HL-60 (cell line): ENCODE data around the gene LEF1.

Experiments
- DNase-seq, 2 experiments: peaks; one replicate each; pipeline ENCODE4 v3.0.0-alpha.2; 2010 to 2020; ENCODE audit warnings: low read depth in 1 of 2, low spot score in 1 of 2
- H3K27ac ChIP-seq: fragments of 250-450 bp; sonication (Bioruptor Pico); replicated peaks from 2 replicates; pipeline ENCODE4 v1.5.1; 2020; ENCODE audit warnings: mild to moderate bottlenecking, moderate library complexity
- H3K27me3 ChIP-seq: fragments of 250-450 bp; sonication (Bioruptor Pico); 2 replicates; pipeline ENCODE4 v1.5.1; 2021; ENCODE audit warnings: mild to moderate bottlenecking, moderate library complexity; ENCODE audit not compliant: insufficient read depth, poor library complexity, severe bottlenecking
- H3K4me3 ChIP-seq: replicated peaks from 2 replicates; pipeline ENCODE4 v1.5.1; 2011; ENCODE audit warnings: mild to moderate bottlenecking, control low read depth, low read length; ENCODE audit not compliant: insufficient read depth
- CTCF ChIP-seq: IDR thresholded peaks from one replicate; pipeline ENCODE4 v1.5.1; 2011; ENCODE audit warnings: low read length, control low read depth, inconsistent platforms; ENCODE audit not compliant: insufficient read depth
- GABPA ChIP-seq: IDR thresholded peaks from 2 replicates; pipeline ENCODE4 v1.6.1; 2012; ENCODE audit warnings: low read depth
- POLR2AphosphoS5 ChIP-seq: IDR thresholded peaks from 2 replicates; pipeline ENCODE4 v1.6.1; 2012; ENCODE audit warnings: low read depth
- REST ChIP-seq: IDR thresholded peaks from 2 replicates; pipeline ENCODE4 v1.6.1; 2012; ENCODE audit warnings: low read depth; ENCODE audit not compliant: insufficient replicate concordance
- SPI1 ChIP-seq: IDR thresholded peaks from 2 replicates; pipeline ENCODE4 v1.6.1; 2012; ENCODE audit warnings: low read depth, mild to moderate bottlenecking, borderline replicate concordance

LEF1 gene

DNA sequence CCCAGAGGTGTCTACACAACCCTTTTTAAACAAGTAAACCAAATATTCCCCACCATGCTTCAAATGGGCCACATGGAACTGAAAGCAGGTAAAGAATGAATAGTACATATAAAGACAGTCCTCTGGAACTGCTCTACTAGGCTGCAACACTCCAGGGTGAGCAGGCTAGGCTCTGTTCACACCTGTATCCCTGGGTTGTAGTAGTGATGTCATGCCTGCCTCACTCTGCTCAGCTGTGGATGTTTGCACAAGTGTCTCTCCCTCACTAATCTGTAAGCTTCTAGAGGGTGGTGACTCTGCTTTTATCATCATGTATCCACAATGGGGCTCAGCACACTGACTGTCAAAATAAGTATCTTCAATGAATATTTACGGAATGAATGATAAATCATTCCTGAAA, 20.4 kb downstream of the LEF1 start:
- Histone ChIP-seq H3K27ac (no peak overlapping the region), H3K27me3 (no peaks in the 10 kb centered on the region), H3K4me3 (no peak overlapping the region)
- TF ChIP-seq POLR2AphosphoS5 (no peak), GABPA (no peak), SPI1 (no peak), CTCF (no peak), REST (no peak)
- DNase-seq, result no peak

DNA sequence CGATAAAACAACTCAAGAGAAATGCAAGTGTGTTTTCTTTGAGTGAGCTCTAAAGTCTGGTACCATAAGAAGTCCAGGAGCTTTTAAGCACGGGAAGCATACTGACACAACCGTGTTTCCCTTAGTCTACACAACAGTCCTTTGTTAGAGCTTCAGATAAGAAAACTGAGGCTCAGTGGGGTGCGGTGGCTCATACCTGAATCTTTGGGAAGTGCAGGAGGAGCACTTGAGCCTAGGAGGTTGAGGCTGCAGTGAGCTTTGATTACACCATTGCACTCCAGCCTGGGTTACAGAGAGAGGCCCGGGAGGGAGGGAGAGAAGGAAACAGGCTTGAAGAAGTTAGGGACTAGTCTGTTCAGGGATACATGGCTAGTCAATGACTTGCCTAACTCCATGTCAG, 21.9 kb downstream of the LEF1 start:
- Histone ChIP-seq H3K27me3 (no peaks in the 10 kb centered on the region), H3K27ac (no peak overlapping the region), H3K4me3 (no peak overlapping the region)
- TF ChIP-seq GABPA (no peak), SPI1 (no peak), CTCF (no peak), REST (no peak), POLR2AphosphoS5 (no peak)
- no peak for DNase-seq

- no peak overlapping the region for H3K4me3 ChIP-seq
- no peak for DNase-seq
- TF ChIP-seq REST, result no peak
- no peak overlapping the region for H3K27ac ChIP-seq
- no peaks in the 10 kb centered on the region for H3K27me3 ChIP-seq
These were observed 22.4 kb downstream of the LEF1 start for GRCh38 chr4:108146336-108146735.

DNA sequence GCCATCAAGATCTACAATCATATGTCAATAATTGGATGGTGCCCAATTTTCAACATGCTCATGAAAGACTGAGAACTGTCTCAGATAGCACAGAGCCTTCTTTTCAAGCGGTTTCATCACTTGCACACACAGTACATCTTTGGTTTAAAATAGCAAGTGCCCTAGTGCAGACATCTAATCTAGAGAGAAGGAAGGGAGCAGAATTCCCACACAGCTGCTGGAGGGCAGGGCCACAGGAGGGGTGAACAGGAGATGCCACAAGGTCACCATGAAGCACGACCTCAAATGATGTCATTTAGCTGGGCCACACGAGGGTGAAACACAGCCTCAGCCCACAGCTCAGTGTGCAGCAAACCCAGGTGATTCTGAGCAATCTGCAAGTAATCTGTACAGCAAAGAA, 24.3 kb downstream of the LEF1 start:
- Histone ChIP-seq H3K4me3 (no peak overlapping the region), H3K27ac (no peak overlapping the region), H3K27me3 (no peaks in the 10 kb centered on the region)
- TF ChIP-seq CTCF (no peak), POLR2AphosphoS5 (no peak), REST (no peak), GABPA (no peak), SPI1 (no peak)
- no peak for DNase-seq
